Measurements from ENCODE around the gene NT5DC4.

Gene NT5DC4

DNA sequence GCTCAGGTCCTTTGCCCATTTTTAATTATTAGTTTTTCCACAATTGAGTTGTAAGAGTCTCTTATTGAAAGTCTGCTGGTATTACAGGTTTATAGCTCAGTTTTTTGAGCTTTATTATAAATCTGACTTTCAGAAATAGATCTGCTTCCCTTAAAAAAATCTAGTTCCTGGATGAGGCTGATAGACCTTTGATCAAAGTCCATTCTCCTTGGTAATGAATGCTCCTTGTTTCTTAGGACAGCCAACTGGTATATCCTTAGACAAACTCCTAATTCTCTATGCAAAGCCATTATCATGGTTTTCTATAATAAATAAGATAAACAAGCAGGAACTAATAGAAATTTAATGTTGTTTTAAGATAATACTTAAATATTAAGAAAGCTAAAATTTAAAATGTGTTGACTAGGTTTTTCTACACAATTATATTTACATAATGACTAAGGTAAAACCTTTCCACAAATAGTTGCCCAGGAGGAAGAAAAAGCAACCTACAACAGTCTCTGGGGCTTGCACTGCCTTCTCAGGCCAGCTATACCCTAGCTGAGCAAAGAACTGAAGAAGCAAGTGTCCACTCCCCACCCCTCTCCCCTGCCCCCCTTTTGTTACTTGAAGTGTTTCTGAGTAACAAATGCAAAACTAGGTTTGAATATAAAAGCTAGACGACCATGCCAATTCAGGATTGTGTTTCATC is 16.9 kb downstream of the NT5DC4 start:
- no peaks in the 10 kb centered on the region for H3K9me3 ChIP-seq (replicated peaks; ENCODE audit: low read length)
- H3K4me2 ChIP-seq (ENCODE audit: low read length), result peak overlapping the region; percentile 29
- H3K4me3 ChIP-seq (ENCODE audit: low read length), result no peak overlapping the region
- no peaks in the 10 kb centered on the region for H3K27me3 ChIP-seq (ENCODE audit: control insufficient read depth, insufficient read depth, low read length)
- peaks cover 16% of the 10 kb centered on the region for H3K4me1 ChIP-seq (ENCODE audit: control insufficient read depth, insufficient read depth, low read length)
- H3K36me3 ChIP-seq (ENCODE audit: insufficient read depth, low read length), result peaks cover 13% of the 10 kb centered on the region
- H3K9ac ChIP-seq (ENCODE audit: low read depth, low read length), result no peak overlapping the region

DNA sequence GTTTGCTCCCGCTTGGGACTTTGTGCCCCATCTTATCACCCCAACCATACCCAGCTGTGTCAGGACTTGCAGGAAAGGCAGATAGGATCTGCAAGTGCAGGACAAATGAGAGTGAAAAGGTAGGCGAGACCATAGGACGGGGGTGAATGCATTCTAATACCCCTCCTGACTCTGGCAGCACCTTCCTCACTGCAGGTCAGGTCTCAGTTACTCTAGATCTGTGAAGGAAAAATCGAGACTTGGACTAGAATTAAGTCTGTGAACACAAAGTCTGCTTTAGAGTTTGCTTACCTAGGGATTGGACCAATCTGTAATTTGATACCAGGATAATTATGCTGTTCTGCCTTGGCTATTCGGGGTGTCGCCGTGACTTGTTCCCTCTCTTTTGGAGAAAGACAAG is 19.7 kb downstream of the NT5DC4 start:
- Histone ChIP-seq H3K4me3 (ENCODE audit: low read length) (no peak overlapping the region), H3K27me3 (ENCODE audit: control insufficient read depth, insufficient read depth, low read length) (no peaks in the 10 kb centered on the region), H3K4me1 (ENCODE audit: control insufficient read depth, insufficient read depth, low read length) (peaks cover 16% of the 10 kb centered on the region), H3K9me3 (replicated peaks; ENCODE audit: low read length) (no peaks in the 10 kb centered on the region), H3K36me3 (ENCODE audit: insufficient read depth, low read length) (peaks cover 26% of the 10 kb centered on the region), H3K9ac (ENCODE audit: low read depth, low read length) (no peak overlapping the region), H3K4me2 (ENCODE audit: low read length) (no peak overlapping the region)

GRCh38 chr2:112749755-112750559 is 29.1 kb downstream of the NT5DC4 start:
- no peaks in the 10 kb centered on the region for H3K9me3 ChIP-seq (replicated peaks; ENCODE audit: low read length)
- H3K27me3 ChIP-seq (ENCODE audit: control insufficient read depth, insufficient read depth, low read length), result no peaks in the 10 kb centered on the region
- no peak overlapping the region for H3K9ac ChIP-seq (ENCODE audit: low read depth, low read length)
- peaks cover 17% of the 10 kb centered on the region for H3K36me3 ChIP-seq (ENCODE audit: insufficient read depth, low read length)
- H3K4me1 ChIP-seq (ENCODE audit: control insufficient read depth, insufficient read depth, low read length), result no peaks in the 10 kb centered on the region
- no peak overlapping the region for H3K4me2 ChIP-seq (ENCODE audit: low read length)
- H3K4me3 ChIP-seq (ENCODE audit: low read length), result no peak overlapping the region

GRCh38 chr2:112750560-112750843 is 29.7 kb downstream of the NT5DC4 start:
- no peaks in the 10 kb centered on the region for H3K9me3 ChIP-seq (replicated peaks; ENCODE audit: low read length)
- no peak overlapping the region for H3K4me2 ChIP-seq (ENCODE audit: low read length)
- H3K36me3 ChIP-seq (ENCODE audit: insufficient read depth, low read length), result peaks cover 20% of the 10 kb centered on the region
- no peak overlapping the region for H3K4me3 ChIP-seq (ENCODE audit: low read length)
- H3K9ac ChIP-seq (ENCODE audit: low read depth, low read length), result no peak overlapping the region
- no peaks in the 10 kb centered on the region for H3K4me1 ChIP-seq (ENCODE audit: control insufficient read depth, insufficient read depth, low read length)
- no peaks in the 10 kb centered on the region for H3K27me3 ChIP-seq (ENCODE audit: control insufficient read depth, insufficient read depth, low read length)

GRCh38 chr2:112751451-112752197 is 30.8 kb downstream of the NT5DC4 start:
- Histone ChIP-seq H3K9me3 (replicated peaks; ENCODE audit: low read length) (no peaks in the 10 kb centered on the region), H3K4me3 (ENCODE audit: low read length) (no peak overlapping the region), H3K27me3 (ENCODE audit: control insufficient read depth, insufficient read depth, low read length) (no peaks in the 10 kb centered on the region), H3K36me3 (ENCODE audit: insufficient read depth, low read length) (peaks cover 30% of the 10 kb centered on the region), H3K4me2 (ENCODE audit: low read length) (no peak overlapping the region), H3K4me1 (ENCODE audit: control insufficient read depth, insufficient read depth, low read length) (no peaks in the 10 kb centered on the region), H3K9ac (ENCODE audit: low read depth, low read length) (no peak overlapping the region)

DNA sequence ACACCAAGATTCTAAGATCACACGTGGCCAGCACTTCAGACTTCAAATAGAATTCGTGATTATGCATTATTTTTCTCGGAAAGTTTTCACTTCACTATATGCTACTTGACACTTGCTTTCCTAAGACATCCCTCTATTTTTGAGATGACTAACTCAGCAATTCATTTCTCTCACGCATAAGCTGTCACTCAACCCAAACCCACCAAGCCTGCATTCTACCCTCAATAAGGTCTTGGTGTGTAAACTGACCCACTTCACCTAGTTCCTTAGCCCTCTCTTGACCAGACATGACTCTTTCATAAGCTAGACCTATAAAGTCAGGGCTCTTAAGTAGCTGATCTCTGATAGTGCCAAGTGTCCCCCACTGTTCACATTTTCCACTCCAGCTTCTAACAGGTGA is 31.8 kb downstream of the NT5DC4 start:
- Histone ChIP-seq H3K9ac (ENCODE audit: low read depth, low read length) (no peak overlapping the region), H3K36me3 (ENCODE audit: insufficient read depth, low read length) (peaks cover 34% of the 10 kb centered on the region), H3K4me2 (ENCODE audit: low read length) (no peak overlapping the region), H3K9me3 (replicated peaks; ENCODE audit: low read length) (no peaks in the 10 kb centered on the region), H3K4me3 (ENCODE audit: low read length) (no peak overlapping the region), H3K4me1 (ENCODE audit: control insufficient read depth, insufficient read depth, low read length) (no peaks in the 10 kb centered on the region), H3K27me3 (ENCODE audit: control insufficient read depth, insufficient read depth, low read length) (no peaks in the 10 kb centered on the region)

DNA sequence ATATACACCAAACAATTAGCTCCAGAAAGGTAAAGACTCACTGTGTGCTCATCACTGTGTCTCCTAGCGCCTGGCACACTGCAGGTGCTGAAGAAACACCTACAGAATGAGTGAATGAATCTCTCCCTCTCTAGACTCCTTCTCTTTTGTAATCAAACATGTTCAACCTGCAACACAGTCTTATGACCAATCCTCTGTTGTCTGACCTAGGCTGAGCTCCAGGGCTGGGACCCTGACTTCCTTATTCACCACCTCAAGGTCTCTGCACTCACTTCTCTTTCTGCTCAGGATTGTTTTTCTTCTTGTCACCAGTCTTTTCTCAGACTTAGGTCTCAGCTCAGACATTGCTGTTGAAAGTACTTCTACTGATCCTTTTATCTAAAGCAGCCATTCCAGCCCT is 33.7 kb downstream of the NT5DC4 start:
- Histone ChIP-seq H3K36me3 (ENCODE audit: insufficient read depth, low read length) (peaks cover 34% of the 10 kb centered on the region), H3K9ac (ENCODE audit: low read depth, low read length) (no peak overlapping the region), H3K9me3 (replicated peaks; ENCODE audit: low read length) (no peaks in the 10 kb centered on the region), H3K27me3 (ENCODE audit: control insufficient read depth, insufficient read depth, low read length) (no peaks in the 10 kb centered on the region), H3K4me2 (ENCODE audit: low read length) (no peak overlapping the region), H3K4me3 (ENCODE audit: low read length) (no peak overlapping the region), H3K4me1 (ENCODE audit: control insufficient read depth, insufficient read depth, low read length) (no peaks in the 10 kb centered on the region)

GRCh38 chr2:112755444-112755843 is 34.6 kb downstream of the NT5DC4 start:
- H3K36me3 ChIP-seq (ENCODE audit: insufficient read depth, low read length), result peaks cover 40% of the 10 kb centered on the region
- H3K4me2 ChIP-seq (ENCODE audit: low read length), result no peak overlapping the region
- H3K9me3 ChIP-seq (replicated peaks; ENCODE audit: low read length), result no peaks in the 10 kb centered on the region
- H3K4me1 ChIP-seq (ENCODE audit: control insufficient read depth, insufficient read depth, low read length), result no peaks in the 10 kb centered on the region
- H3K9ac ChIP-seq (ENCODE audit: low read depth, low read length), result no peak overlapping the region
- no peak overlapping the region for H3K4me3 ChIP-seq (ENCODE audit: low read length)
- no peaks in the 10 kb centered on the region for H3K27me3 ChIP-seq (ENCODE audit: control insufficient read depth, insufficient read depth, low read length)

GRCh38 chr2:112756207-112756606 is 35.4 kb downstream of the NT5DC4 start:
- H3K9ac ChIP-seq (ENCODE audit: low read depth, low read length), result no peak overlapping the region

DNA sequence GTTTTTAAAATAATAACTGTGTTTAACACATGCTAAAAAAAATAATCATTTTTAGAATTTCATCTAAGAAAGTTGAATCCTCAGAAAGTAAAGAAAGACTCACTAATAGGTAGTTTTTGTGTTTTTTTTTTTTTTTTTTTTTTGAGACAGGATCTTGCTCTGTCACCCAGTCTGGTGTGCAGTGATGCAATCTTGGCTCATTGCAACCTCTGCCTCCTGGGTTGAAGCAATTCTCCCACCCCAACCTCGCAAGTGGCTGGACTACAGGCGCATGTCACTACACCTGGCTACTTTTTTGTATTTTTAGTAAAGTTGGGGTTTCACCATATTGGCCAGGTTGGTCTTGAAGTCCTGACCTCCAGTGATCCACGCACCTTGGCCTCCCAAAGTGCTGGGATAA is 36.4 kb downstream of the NT5DC4 start:
- Histone ChIP-seq H3K4me2 (ENCODE audit: low read length) (no peak overlapping the region), H3K4me1 (ENCODE audit: control insufficient read depth, insufficient read depth, low read length) (peaks cover 4% of the 10 kb centered on the region), H3K36me3 (ENCODE audit: insufficient read depth, low read length) (peaks cover 43% of the 10 kb centered on the region), H3K4me3 (ENCODE audit: low read length) (no peak overlapping the region), H3K9ac (ENCODE audit: low read depth, low read length) (no peak overlapping the region), H3K9me3 (replicated peaks; ENCODE audit: low read length) (no peaks in the 10 kb centered on the region), H3K27me3 (ENCODE audit: control insufficient read depth, insufficient read depth, low read length) (no peaks in the 10 kb centered on the region)

More at GRCh38 chr2:112756207-112756606, 35.4 kb downstream of the NT5DC4 start:
- H3K36me3 ChIP-seq (ENCODE audit: insufficient read depth, low read length), result peaks cover 40% of the 10 kb centered on the region
- no peak overlapping the region for H3K4me3 ChIP-seq (ENCODE audit: low read length)
- no peak overlapping the region for H3K4me2 ChIP-seq (ENCODE audit: low read length)
- H3K9me3 ChIP-seq (replicated peaks; ENCODE audit: low read length), result no peaks in the 10 kb centered on the region
- H3K27me3 ChIP-seq (ENCODE audit: control insufficient read depth, insufficient read depth, low read length), result no peaks in the 10 kb centered on the region
- H3K4me1 ChIP-seq (ENCODE audit: control insufficient read depth, insufficient read depth, low read length), result no peaks in the 10 kb centered on the region

DNA sequence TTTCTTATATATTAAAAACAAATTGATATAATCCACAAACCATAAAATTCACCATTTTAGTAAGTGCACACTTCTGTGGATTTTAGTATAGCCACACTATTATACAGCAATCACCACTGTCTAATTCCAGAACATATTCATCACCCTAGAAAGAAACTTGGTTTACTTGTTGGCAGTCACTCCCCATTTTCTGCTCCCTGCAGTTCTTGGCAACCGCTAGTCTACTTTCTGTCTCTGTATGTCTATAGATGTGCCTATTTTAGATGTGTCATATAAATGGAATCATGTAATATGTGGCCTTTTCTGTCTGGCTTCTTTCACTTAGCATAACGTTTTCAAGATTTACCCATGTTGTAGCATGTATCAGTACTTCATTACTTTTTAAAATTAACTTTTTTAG is 37.9 kb downstream of the NT5DC4 start:
- H3K36me3 ChIP-seq (ENCODE audit: insufficient read depth, low read length), result peaks cover 41% of the 10 kb centered on the region
- H3K4me2 ChIP-seq (ENCODE audit: low read length), result no peak overlapping the region
- no peaks in the 10 kb centered on the region for H3K9me3 ChIP-seq (replicated peaks; ENCODE audit: low read length)
- H3K27me3 ChIP-seq (ENCODE audit: control insufficient read depth, insufficient read depth, low read length), result no peaks in the 10 kb centered on the region
- no peak overlapping the region for H3K4me3 ChIP-seq (ENCODE audit: low read length)
- H3K4me1 ChIP-seq (ENCODE audit: control insufficient read depth, insufficient read depth, low read length), result peaks cover 15% of the 10 kb centered on the region
- no peak overlapping the region for H3K9ac ChIP-seq (ENCODE audit: low read depth, low read length)
